DND-41 (cell line): ENCODE data around the gene HLA-B.

Source experiments
- CTCF ChIP-seq: IDR thresholded peaks from 2 replicates; pipeline ENCODE4 v1.5.1; 2012; ENCODE audit warnings: borderline replicate concordance, low read length, moderate library complexity, mild to moderate bottlenecking; ENCODE audit not compliant: poor library complexity, severe bottlenecking; ENCODE audit errors: extremely low read depth
- EZH2 ChIP-seq: IDR thresholded peaks from 3 replicates; pipeline ENCODE4 v1.6.1; 2012; ENCODE audit warnings: borderline replicate concordance, low read depth, mild to moderate bottlenecking, moderate library complexity, low read length, inconsistent platforms; ENCODE audit not compliant: severe bottlenecking

DNA sequence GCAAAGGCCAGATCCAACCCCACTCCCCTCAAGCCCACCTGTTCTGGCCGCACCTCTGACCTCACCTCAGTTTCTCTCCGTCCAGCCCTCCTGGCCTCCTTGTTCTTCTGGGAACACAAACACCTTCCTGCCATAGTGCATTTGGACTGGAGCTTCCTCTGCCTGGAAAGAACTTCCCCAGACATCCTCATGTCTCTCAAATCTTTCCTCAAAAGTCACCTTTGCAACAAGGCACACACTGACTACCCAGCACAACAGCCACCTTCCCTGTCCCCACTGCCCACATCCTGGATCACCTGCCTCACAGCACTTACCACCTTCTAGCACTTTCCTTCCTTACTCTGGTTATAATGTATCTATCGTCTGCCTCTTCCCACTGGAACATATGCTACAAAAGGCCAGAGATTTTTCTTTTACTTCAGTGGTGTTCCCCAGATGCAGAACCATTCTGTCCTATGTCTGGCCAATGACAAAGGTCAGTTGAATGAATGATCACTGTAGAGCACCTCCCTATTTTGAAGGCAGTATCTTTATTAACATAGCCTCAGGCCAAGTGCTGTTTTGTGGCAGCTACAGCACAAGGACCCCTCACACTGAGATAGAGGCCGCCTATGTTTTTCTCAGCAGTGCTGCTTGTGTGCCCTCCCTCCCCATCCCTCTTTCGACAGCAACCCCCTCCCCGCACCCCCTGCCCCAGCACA, 4.1 kb downstream of the HLA-B start:
- TF ChIP-seq CTCF (no peak), EZH2 (no peak)
